ENCODE measurements around the gene PLCB1. TPM values are rescaled to one million over a fixed set of nuclear protein-coding genes. Genes with fewer than 3 reads are reported as not detected.

PLCB1 gene
- polyA plus RNA-seq, 1 experiment = 13.5 TPM

- POLR2A ChIA-PET = no interaction called here
- no peak for DNase-seq (ENCODE audit: low read depth)
- Histone ChIP-seq H3K36me3 (ENCODE audit: control insufficient read depth, insufficient read depth, low read length) (no peaks in the 10 kb centered on the region), H3K4me3 (ENCODE audit: low read depth, low read length) (no peak overlapping the region), H3K27me3 (ENCODE audit: control insufficient read depth, insufficient read depth, low read length) (no peaks in the 10 kb centered on the region)
- CTCF ChIA-PET = interaction anchor here (0.7 to 1.4 kb wide), 2 partner anchors 48 to 263 kb away, joined by 3 read pairs; partner anchors contain the start of gene PLCB4
- TF ChIP-seq CTCF (IDR thresholded peaks at IDR 0.05; ENCODE audit: insufficient read depth, low read depth, low read length) = no peak
Measured at GRCh38 chr20:8805737-8806442, 673.8 kb downstream of the PLCB1 start.

- DNase-seq (ENCODE audit: low read depth) = no peak
- TF ChIP-seq CTCF (IDR thresholded peaks at IDR 0.05; ENCODE audit: insufficient read depth, low read depth, low read length) = no peak
- Histone ChIP-seq H3K27me3 (ENCODE audit: control insufficient read depth, insufficient read depth, low read length) (no peaks in the 10 kb centered on the region), H3K36me3 (ENCODE audit: control insufficient read depth, insufficient read depth, low read length) (no peaks in the 10 kb centered on the region), H3K4me3 (ENCODE audit: low read depth, low read length) (no peak overlapping the region)
- POLR2A ChIA-PET = no interaction called here
- CTCF ChIA-PET = interaction anchor here (0.6 to 1.2 kb wide), 3 partner anchors 9 to 30 kb away, joined by 3 to 7 read pairs (median 3); no protein-coding TSS in a partner anchor
Measured at GRCh38 chr20:8807480-8808201, 675.6 kb downstream of the PLCB1 start.

- CTCF ChIA-PET = interaction anchor here (0.8 to 1.2 kb wide), 4 partner anchors 13 to 29 kb away, joined by 3 to 7 read pairs (median 4); no protein-coding TSS in a partner anchor
- H3K36me3 ChIP-seq (ENCODE audit: control insufficient read depth, insufficient read depth, low read length) = no peaks in the 10 kb centered on the region
- TF ChIP-seq CTCF (IDR thresholded peaks at IDR 0.05; ENCODE audit: insufficient read depth, low read depth, low read length) = no peak
- DNase-seq (ENCODE audit: low read depth) = no peak
- H3K27me3 ChIP-seq (ENCODE audit: control insufficient read depth, insufficient read depth, low read length) = no peaks in the 10 kb centered on the region
- POLR2A ChIA-PET = no interaction called here
- no peak overlapping the region for H3K4me3 ChIP-seq (ENCODE audit: low read depth, low read length)
Measured at GRCh38 chr20:8808202-8808535, 676.1 kb downstream of the PLCB1 start.

- CTCF ChIA-PET = interaction anchor here (0.7 to 1.2 kb wide), 4 partner anchors 11 to 44 kb away, joined by 3 to 7 read pairs (median 4); no protein-coding TSS in a partner anchor
- DNase-seq (ENCODE audit: low read depth) = no peak
- no peak overlapping the region for H3K4me3 ChIP-seq (ENCODE audit: low read depth, low read length)
- TF ChIP-seq CTCF (IDR thresholded peaks at IDR 0.05; ENCODE audit: insufficient read depth, low read depth, low read length) = no peak
- POLR2A ChIA-PET = no interaction called here
- H3K36me3 ChIP-seq (ENCODE audit: control insufficient read depth, insufficient read depth, low read length) = no peaks in the 10 kb centered on the region
- H3K27me3 ChIP-seq (ENCODE audit: control insufficient read depth, insufficient read depth, low read length) = no peaks in the 10 kb centered on the region
Measured at GRCh38 chr20:8809107-8809953, 677.3 kb downstream of the PLCB1 start.

All from BJ (cell line).